ENCODE measurements around the gene RPL15.

GRCh38 chr3:23956701-23957100, 39.8 kb downstream of the RPL15 start:
- TF ChIP-seq CTCF (IDR thresholded peaks at IDR 0.05), result no peak
- TF ChIP-seq POLR2AphosphoS5 (IDR thresholded peaks at IDR 0.05), result no peak

All from sigmoid colon (tissue), 4 donors.